HEK293 (cell line): ENCODE results near the gene PPP1R18.

Experiments
- GLIS1 ChIP-seq: fragments of 450-650 bp; formaldehyde crosslinking; IDR thresholded peaks from 2 replicates; pipeline ENCODE4 v1.5.1; 2016; ENCODE audit warnings: missing biosample characterization, missing genetic modification characterization
- KLF10 ChIP-seq: fragments of 450-650 bp; IDR thresholded peaks from 2 replicates; pipeline ENCODE4 v1.5.1; 2018; ENCODE audit warnings: missing biosample characterization, mild to moderate bottlenecking, missing genetic modification characterization
- KLF17 ChIP-seq: fragments of 450-650 bp; formaldehyde crosslinking; IDR thresholded peaks from 2 replicates; pipeline ENCODE4 v1.5.1; 2016; ENCODE audit warnings: missing biosample characterization, missing genetic modification characterization
- OSR2 ChIP-seq: fragments of 450-650 bp; formaldehyde crosslinking; IDR thresholded peaks from 2 replicates; pipeline ENCODE4 v1.5.1; 2016; ENCODE audit warnings: missing biosample characterization, missing genetic modification characterization
- REST ChIP-seq: fragments of 450-650 bp; formaldehyde crosslinking; IDR thresholded peaks from 2 replicates; pipeline ENCODE4 v1.5.1; 2016; ENCODE audit warnings: missing biosample characterization, missing genetic modification characterization
- SP7 ChIP-seq: fragments of 450-650 bp; formaldehyde crosslinking; IDR thresholded peaks from 2 replicates; pipeline ENCODE4 v1.5.1; 2016; ENCODE audit warnings: missing biosample characterization, missing genetic modification characterization
- YY2 ChIP-seq: fragments of 450-650 bp; formaldehyde crosslinking; IDR thresholded peaks from 2 replicates; pipeline ENCODE4 v1.5.1; 2016; ENCODE audit warnings: missing biosample characterization, missing genetic modification characterization
- ZBTB8A ChIP-seq: fragments of 450-650 bp; formaldehyde crosslinking; IDR thresholded peaks from 2 replicates; pipeline ENCODE4 v1.5.1; 2016; ENCODE audit warnings: missing biosample characterization, missing genetic modification characterization
- ZEB2 ChIP-seq: fragments of 450-650 bp; formaldehyde crosslinking; IDR thresholded peaks from 2 replicates; pipeline ENCODE4 v1.5.1; 2016; ENCODE audit warnings: missing biosample characterization, missing genetic modification characterization
- ZFP37 ChIP-seq: fragments of 450-650 bp; formaldehyde crosslinking; IDR thresholded peaks from 2 replicates; pipeline ENCODE4 v1.5.1; 2016; ENCODE audit warnings: missing biosample characterization, missing genetic modification characterization
- ZFP69B ChIP-seq: fragments of 450-650 bp; formaldehyde crosslinking; IDR thresholded peaks from 2 replicates; pipeline ENCODE4 v1.5.1; 2016; ENCODE audit warnings: missing biosample characterization, missing genetic modification characterization
- ZNF114 ChIP-seq: fragments of 450-650 bp; formaldehyde crosslinking; IDR thresholded peaks from 2 replicates; pipeline ENCODE4 v1.5.0; 2017; ENCODE audit warnings: missing biosample characterization, missing genetic modification characterization
- ZNF138 ChIP-seq: fragments of 450-650 bp; formaldehyde crosslinking; IDR thresholded peaks from 2 replicates; pipeline ENCODE4 v1.5.1; 2016; ENCODE audit warnings: missing biosample characterization, missing genetic modification characterization, borderline replicate concordance
- ZNF221 ChIP-seq: fragments of 450-650 bp; formaldehyde crosslinking; IDR thresholded peaks from 2 replicates; pipeline ENCODE4 v1.5.1; 2017; ENCODE audit warnings: missing biosample characterization, missing genetic modification characterization, borderline replicate concordance
- ZNF266 ChIP-seq: fragments of 450-650 bp; formaldehyde crosslinking; IDR thresholded peaks from 2 replicates; pipeline ENCODE4 v1.5.1; 2016; ENCODE audit warnings: missing biosample characterization, missing genetic modification characterization, low read depth
- ZNF280D ChIP-seq: fragments of 450-650 bp; formaldehyde crosslinking; IDR thresholded peaks from 2 replicates; pipeline ENCODE4 v1.5.1; 2016; ENCODE audit warnings: missing biosample characterization, missing genetic modification characterization
- ZNF302 ChIP-seq: fragments of 450-650 bp; formaldehyde crosslinking; IDR thresholded peaks from 2 replicates; pipeline ENCODE4 v1.5.1; 2016; ENCODE audit warnings: missing biosample characterization, missing genetic modification characterization, low read depth
- ZNF394 ChIP-seq: fragments of 450-650 bp; formaldehyde crosslinking; IDR thresholded peaks from 2 replicates; pipeline ENCODE4 v1.5.1; 2016; ENCODE audit warnings: missing biosample characterization, missing genetic modification characterization, mild to moderate bottlenecking, moderate library complexity, borderline replicate concordance
- ZNF433 ChIP-seq: fragments of 450-650 bp; formaldehyde crosslinking; IDR thresholded peaks from 2 replicates; pipeline ENCODE4 v1.5.1; 2016; ENCODE audit warnings: missing biosample characterization, missing genetic modification characterization, low read depth
- ZNF501 ChIP-seq: fragments of 450-650 bp; formaldehyde crosslinking; IDR thresholded peaks from 2 replicates; pipeline ENCODE4 v1.5.1; 2016; ENCODE audit warnings: missing biosample characterization, missing genetic modification characterization
- ZNF514 ChIP-seq: fragments of 450-650 bp; formaldehyde crosslinking; IDR thresholded peaks from 2 replicates; pipeline ENCODE4 v1.5.1; 2016; ENCODE audit warnings: missing biosample characterization, missing genetic modification characterization
- ZNF629 ChIP-seq: fragments of 450-650 bp; formaldehyde crosslinking; IDR thresholded peaks from 2 replicates; pipeline ENCODE4 v1.5.1; 2017; ENCODE audit warnings: missing biosample characterization, missing genetic modification characterization
- ZNF664 ChIP-seq: fragments of 450-650 bp; formaldehyde crosslinking; IDR thresholded peaks from 2 replicates; pipeline ENCODE4 v1.5.1; 2016; ENCODE audit warnings: missing biosample characterization, missing genetic modification characterization
- ZNF76 ChIP-seq: fragments of 450-650 bp; formaldehyde crosslinking; IDR thresholded peaks from 2 replicates; pipeline ENCODE4; 2016; ENCODE audit warnings: low read depth, missing biosample characterization, missing genetic modification characterization, borderline replicate concordance
- ZSCAN16 ChIP-seq: fragments of 450-650 bp; formaldehyde crosslinking; IDR thresholded peaks from 2 replicates; pipeline ENCODE4 v1.5.1; 2016; ENCODE audit warnings: missing biosample characterization, missing genetic modification characterization
- ZSCAN30 ChIP-seq: fragments of 450-650 bp; IDR thresholded peaks from 2 replicates; pipeline ENCODE4 v1.5.1; 2018; ENCODE audit warnings: missing biosample characterization, mild to moderate bottlenecking, missing genetic modification characterization, moderate library complexity
- TF ChIP-seq, protein P1 (sequence below): fragments of 450-650 bp; formaldehyde crosslinking; IDR thresholded peaks from 2 replicates; pipeline ENCODE4 v1.5.1; 2017; ENCODE audit warnings: missing biosample characterization, missing genetic modification characterization
- TF ChIP-seq, protein P2 (sequence below): fragments of 450-650 bp; formaldehyde crosslinking; IDR thresholded peaks from 2 replicates; pipeline ENCODE4 v1.5.1; 2016; ENCODE audit warnings: missing biosample characterization, missing genetic modification characterization
- TF ChIP-seq, protein P3 (sequence below): fragments of 450-650 bp; formaldehyde crosslinking; IDR thresholded peaks from 2 replicates; pipeline ENCODE4 v1.5.1; 2017; ENCODE audit warnings: missing biosample characterization, missing genetic modification characterization

The PPP1R18 gene

GRCh38 chr6:30722280-30723112 is 36.1 kb upstream of the PPP1R18 start (continued):
- no peak for TF ChIP-seq ZNF280D (tag by site-specific recombination)
- TF ChIP-seq ZNF433: no peak
- TF ChIP-seq ZNF664 (tag by site-specific recombination): no peak
- no peak for TF ChIP-seq YY2 (tag by site-specific recombination)
- TF ChIP-seq GLIS1 (tag by site-specific recombination): no peak
- no peak for TF ChIP-seq KLF10 (tag by site-specific recombination)
- TF ChIP-seq ZBTB8A (tag by site-specific recombination): 0 out of 2 replicates have a peak, but pooled peaks have one; percentile 47
- TF ChIP-seq ZNF302: no peak
- TF ChIP-seq ZSCAN16: no peak
- TF ChIP-seq ZNF266: no peak
- no peak for TF ChIP-seq OSR2 (tag by site-specific recombination)
- peak; percentile 42 for TF ChIP-seq SP7
- TF ChIP-seq, protein P1, sequence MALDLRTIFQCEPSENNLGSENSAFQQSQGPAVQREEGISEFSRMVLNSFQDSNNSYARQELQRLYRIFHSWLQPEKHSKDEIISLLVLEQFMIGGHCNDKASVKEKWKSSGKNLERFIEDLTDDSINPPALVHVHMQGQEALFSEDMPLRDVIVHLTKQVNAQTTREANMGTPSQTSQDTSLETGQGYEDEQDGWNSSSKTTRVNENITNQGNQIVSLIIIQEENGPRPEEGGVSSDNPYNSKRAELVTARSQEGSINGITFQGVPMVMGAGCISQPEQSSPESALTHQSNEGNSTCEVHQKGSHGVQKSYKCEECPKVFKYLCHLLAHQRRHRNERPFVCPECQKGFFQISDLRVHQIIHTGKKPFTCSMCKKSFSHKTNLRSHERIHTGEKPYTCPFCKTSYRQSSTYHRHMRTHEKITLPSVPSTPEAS (tag by site-specific recombination): no peak
- TF ChIP-seq ZNF114 (tag by site-specific recombination): no peak
- TF ChIP-seq, protein P2, sequence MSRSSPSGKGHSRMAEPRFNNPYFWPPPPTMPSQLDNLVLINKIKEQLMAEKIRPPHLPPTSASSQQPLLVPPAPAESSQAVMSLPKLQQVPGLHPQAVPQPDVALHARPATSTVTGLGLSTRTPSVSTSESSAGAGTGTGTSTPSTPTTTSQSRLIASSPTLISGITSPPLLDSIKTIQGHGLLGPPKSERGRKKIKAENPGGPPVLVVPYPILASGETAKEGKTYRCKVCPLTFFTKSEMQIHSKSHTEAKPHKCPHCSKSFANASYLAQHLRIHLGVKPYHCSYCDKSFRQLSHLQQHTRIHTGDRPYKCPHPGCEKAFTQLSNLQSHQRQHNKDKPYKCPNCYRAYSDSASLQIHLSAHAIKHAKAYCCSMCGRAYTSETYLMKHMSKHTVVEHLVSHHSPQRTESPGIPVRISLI (tag by site-specific recombination): no peak
- TF ChIP-seq ZNF501 (tag by site-specific recombination): no peak
- TF ChIP-seq ZNF514 (tag by site-specific recombination): no peak
- TF ChIP-seq ZEB2 (tag by site-specific recombination): peak; percentile 78
- no peak for TF ChIP-seq ZNF76 (tag by site-specific recombination)
- TF ChIP-seq ZNF394 (tag by site-specific recombination): peak; percentile 98
- TF ChIP-seq REST (tag by site-specific recombination): peak; percentile 83
- 0 out of 2 replicates have a peak, but pooled peaks have one; percentile 62 for TF ChIP-seq ZSCAN30 (tag by site-specific recombination)
- no peak for TF ChIP-seq ZNF221 (tag by site-specific recombination)
- TF ChIP-seq ZNF138 (tag by site-specific recombination): no peak
- no peak for TF ChIP-seq ZFP69B (tag by site-specific recombination)
- no peak; the same call in 1 of the 2 replicates for TF ChIP-seq ZNF629
- no peak; the same call in 1 of the 2 replicates for TF ChIP-seq KLF17 (tag by site-specific recombination)
- peak; percentile 55; the same call in 1 of the 2 replicates for TF ChIP-seq ZFP37 (tag by site-specific recombination)
- TF ChIP-seq, protein P3, sequence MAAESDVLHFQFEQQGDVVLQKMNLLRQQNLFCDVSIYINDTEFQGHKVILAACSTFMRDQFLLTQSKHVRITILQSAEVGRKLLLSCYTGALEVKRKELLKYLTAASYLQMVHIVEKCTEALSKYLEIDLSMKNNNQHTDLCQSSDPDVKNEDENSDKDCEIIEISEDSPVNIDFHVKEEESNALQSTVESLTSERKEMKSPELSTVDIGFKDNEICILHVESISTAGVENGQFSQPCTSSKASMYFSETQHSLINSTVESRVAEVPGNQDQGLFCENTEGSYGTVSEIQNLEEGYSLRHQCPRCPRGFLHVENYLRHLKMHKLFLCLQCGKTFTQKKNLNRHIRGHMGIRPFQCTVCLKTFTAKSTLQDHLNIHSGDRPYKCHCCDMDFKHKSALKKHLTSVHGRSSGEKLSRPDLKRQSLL (tag by site-specific recombination): no peak
